Neuronal stem cell (in vitro differentiated cells): Measurements from ENCODE around the gene MAP3K7CL.

Source experiments
- DNase-seq: peaks from one replicate; pipeline ENCODE4 v3.0.0-alpha.2; 2013; ENCODE audit warnings: low spot score
- H2AFZ ChIP-seq: one replicate; pipeline ENCODE4 v1.6.1; 2013; ENCODE audit warnings: mild to moderate bottlenecking, low read length, inconsistent platforms
- H2AK5ac ChIP-seq: 2 replicates; pipeline ENCODE4 v1.6.1; 2013; ENCODE audit warnings: low read depth, mild to moderate bottlenecking, inconsistent platforms, low read length, moderate library complexity, mixed read lengths
- H2BK120ac ChIP-seq: 2 replicates; pipeline ENCODE4 v1.6.1; 2013; ENCODE audit warnings: low read depth, mild to moderate bottlenecking, inconsistent platforms, low read length, moderate library complexity, mixed read lengths
- H2BK12ac ChIP-seq: one replicate; pipeline ENCODE4 v1.6.1; 2013; ENCODE audit warnings: low read length, inconsistent platforms
- H2BK15ac ChIP-seq: 2 replicates; pipeline ENCODE4 v1.6.1; 2013; ENCODE audit warnings: mild to moderate bottlenecking, low read length, inconsistent platforms, mixed read lengths
- H2BK5ac ChIP-seq: one replicate; pipeline ENCODE4 v1.6.1; 2013; ENCODE audit warnings: inconsistent platforms, mild to moderate bottlenecking, low read length, moderate library complexity
- H3K14ac ChIP-seq: one replicate; pipeline ENCODE4 v1.6.1; 2013; ENCODE audit warnings: low read length, inconsistent platforms
- H3K18ac ChIP-seq: 2 replicates; pipeline ENCODE4 v1.6.1; 2013; ENCODE audit warnings: low read length, inconsistent platforms
- H3K23ac ChIP-seq: 2 replicates; pipeline ENCODE4 v1.6.1; 2013; ENCODE audit warnings: low read depth, mild to moderate bottlenecking, mixed read lengths, low read length, inconsistent platforms; ENCODE audit not compliant: poor library complexity
- H3K27ac ChIP-seq: replicated peaks from 3 replicates; pipeline ENCODE4 v1.5.1; 2013; ENCODE audit warnings: low read length, inconsistent platforms
- H3K27me3 ChIP-seq, 3 experiments: 2 replicates each; pipeline ENCODE4 v1.6.1; 2013; ENCODE audit warnings: low read length in 3 of 3, mild to moderate bottlenecking in 2 of 3, inconsistent platforms in 1 of 3, low read depth in 1 of 3, mixed read lengths in 1 of 3, moderate library complexity in 1 of 3; ENCODE audit not compliant: control insufficient read depth in 3 of 3, insufficient read depth in 3 of 3
- H3K36me3 ChIP-seq, 2 donors: replicated peaks in 1 of 2; 2 replicates each; pipeline ENCODE4 v1.6.1; 2013; ENCODE audit warnings: low read length in 2 of 2; ENCODE audit not compliant: control insufficient read depth in 2 of 2, insufficient read depth in 2 of 2
- H3K4ac ChIP-seq: 2 replicates; pipeline ENCODE4 v1.6.1; 2013; ENCODE audit warnings: inconsistent platforms, mild to moderate bottlenecking, low read length, moderate library complexity
- H3K4me1 ChIP-seq, 2 donors: 1 replicate in 1 of 2; 2 replicates in 1 of 2; pipeline ENCODE4 v1.6.1; 2013; ENCODE audit warnings: low read length in 2 of 2, low read depth in 1 of 2; ENCODE audit not compliant: control insufficient read depth in 2 of 2, insufficient read depth in 1 of 2
- H3K4me2 ChIP-seq: one replicate; pipeline ENCODE4 v1.6.1; 2013; ENCODE audit warnings: mild to moderate bottlenecking, low read length, inconsistent platforms; ENCODE audit not compliant: insufficient read depth, poor library complexity, severe bottlenecking
- H3K4me3 ChIP-seq, 2 donors: 2 replicates each; pipeline ENCODE4 v1.5.1; 2013; ENCODE audit warnings: low read length in 2 of 2, mild to moderate bottlenecking in 2 of 2, inconsistent platforms in 1 of 2, moderate library complexity in 1 of 2
- H3K79me1 ChIP-seq: one replicate; pipeline ENCODE4 v1.6.1; 2013; ENCODE audit warnings: low read depth, mild to moderate bottlenecking, inconsistent platforms, low read length, moderate library complexity
- H3K9ac ChIP-seq: one replicate; pipeline ENCODE4 v1.6.1; 2013; ENCODE audit warnings: mild to moderate bottlenecking, low read depth, low read length, inconsistent platforms; ENCODE audit not compliant: poor library complexity
- H3K9me3 ChIP-seq, 2 donors: replicated peaks in 1 of 2; 2 replicates each; pipeline versions ENCODE3 to v1.6.1; 2013; ENCODE audit warnings: low read length in 2 of 2, mild to moderate bottlenecking in 2 of 2, inconsistent platforms in 1 of 2, low read depth in 1 of 2, mixed read lengths in 1 of 2, moderate library complexity in 1 of 2; ENCODE audit not compliant: control insufficient read depth in 2 of 2, insufficient read depth in 1 of 2
- H4K8ac ChIP-seq: one replicate; pipeline ENCODE4 v1.6.1; 2013; ENCODE audit warnings: low read depth, mild to moderate bottlenecking, inconsistent platforms, low read length, moderate library complexity
- H4K91ac ChIP-seq: one replicate; pipeline ENCODE4 v1.6.1; 2013; ENCODE audit warnings: low read length, low read depth, mild to moderate bottlenecking, inconsistent platforms; ENCODE audit not compliant: poor library complexity
- WGBS, 2 donors: extraction: QIAGEN DNeasy Blood & Tissue Kit; methylation state at CpG; one replicate each; pipeline ENCODE4 v1.1.7; 2013; ENCODE audit warnings: missing lambda C conversion rate in 2 of 2, mixed read lengths in 1 of 2; ENCODE audit not compliant: insufficient read length in 2 of 2, insufficient replicate concordance in 1 of 2; ENCODE audit errors: extremely low coverage in 2 of 2; 5-methylcytosine and 5-hydroxymethylcytosine counted together

MAP3K7CL gene

GRCh38 chr21:29098156-29098555 lies 32.3 kb upstream of the MAP3K7CL start:
- Histone ChIP-seq H3K9ac (no peak overlapping the region), H4K91ac (no peak overlapping the region), H3K27me3 (peaks cover 0 to 6% (median 0%) of the 10 kb centered on the region in 3 experiments), H3K4ac (no peak overlapping the region), H3K4me2 (no peak overlapping the region), H3K4me1 (peaks cover 4% of the 10 kb centered on the region in 2 donors), H3K14ac (no peak overlapping the region), H2AK5ac (no peak overlapping the region), H3K18ac (no peak overlapping the region), H2BK5ac (no peak overlapping the region), H2BK12ac (no peak overlapping the region), H3K36me3 (no peaks in the 10 kb centered on the region), H3K23ac (no peak overlapping the region), H3K4me3 (no peak overlapping the region), H2AFZ (no peak overlapping the region), H2BK15ac (no peak overlapping the region), H2BK120ac (no peak overlapping the region), H3K9me3 (no peaks in the 10 kb centered on the region), H3K79me1 (no peaks in the 10 kb centered on the region), H3K27ac (no peak overlapping the region), H4K8ac (no peak overlapping the region)
- DNase-seq: no peak
- WGBS, 2 donors: no CpG with 5 or more reads among the region's 2 CpGs

DNA sequence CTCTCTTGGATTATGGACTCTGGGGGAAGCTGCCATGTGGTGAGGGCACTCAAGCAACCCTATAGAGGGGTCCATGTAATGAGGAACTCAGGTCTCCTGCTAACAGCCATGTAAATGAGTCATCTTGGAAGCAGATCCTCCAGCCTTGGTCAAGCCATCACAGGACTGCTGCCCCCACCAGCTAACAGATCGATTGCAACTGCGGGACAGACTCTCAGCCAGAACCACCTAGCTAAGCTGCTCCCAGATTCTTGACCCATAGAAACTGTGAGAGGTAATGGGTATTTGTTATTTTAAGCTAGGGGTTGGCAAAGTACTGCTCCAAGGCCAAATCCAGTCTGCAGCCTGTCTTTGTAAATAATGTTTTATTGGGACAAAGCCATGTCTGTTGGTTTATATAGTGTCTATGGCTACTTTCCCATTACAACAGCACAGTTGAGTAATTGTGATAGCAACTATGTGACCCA lies 27.6 kb upstream of the MAP3K7CL start:
- Histone ChIP-seq H3K27me3 (no peaks in the 10 kb centered on the region), H3K18ac (peak overlapping the region; percentile 11), H3K27ac (no peak overlapping the region), H2BK5ac (no peak overlapping the region), H3K4me2 (no peak overlapping the region), H3K14ac (no peak overlapping the region), H4K91ac (no peak overlapping the region), H3K9me3 (no peaks in the 10 kb centered on the region), H3K36me3 (no peaks in the 10 kb centered on the region), H3K4me1 (peaks cover 0 to 2% of the 10 kb centered on the region in 2 donors), H3K79me1 (no peaks in the 10 kb centered on the region), H2BK12ac (no peak overlapping the region), H3K23ac (no peak overlapping the region), H3K9ac (no peak overlapping the region), H3K4ac (no peak overlapping the region), H3K4me3 (no peak overlapping the region), H2BK15ac (no peak overlapping the region), H2AFZ (no peak overlapping the region), H4K8ac (no peak overlapping the region), H2BK120ac (no peak overlapping the region), H2AK5ac (no peak overlapping the region)
- no CpG with 5 or more reads among the region's 2 CpGs for WGBS, 2 donors
- no peak for DNase-seq

- Histone ChIP-seq H2AK5ac (no peak overlapping the region), H2BK120ac (no peak overlapping the region), H3K9ac (no peak overlapping the region), H4K8ac (no peak overlapping the region), H3K18ac (no peak overlapping the region), H2BK5ac (no peak overlapping the region), H3K36me3 (no peaks in the 10 kb centered on the region), H2AFZ (peak overlapping the region; percentile 21), H3K4ac (no peak overlapping the region), H3K27ac (peak overlapping the region; percentile 39), H3K4me1 (peaks cover 0 to 2% of the 10 kb centered on the region in 2 donors), H3K23ac (no peak overlapping the region), H3K9me3 (no peaks in the 10 kb centered on the region), H4K91ac (no peak overlapping the region), H3K4me3 (no peak overlapping the region), H3K4me2 (no peak overlapping the region), H2BK15ac (no peak overlapping the region), H2BK12ac (no peak overlapping the region), H3K14ac (no peak overlapping the region), H3K27me3 (no peaks in the 10 kb centered on the region), H3K79me1 (no peaks in the 10 kb centered on the region)
- peak; percentile 45 for DNase-seq
- no CpG with 5 or more reads among the region's 7 CpGs for WGBS, 2 donors
These were observed 26.2 kb upstream of the MAP3K7CL start for GRCh38 chr21:29104239-29104708.

GRCh38 chr21:29105218-29105617 lies 25.2 kb upstream of the MAP3K7CL start:
- no peak overlapping the region for H2AFZ ChIP-seq
- peaks cover 0 to 2% of the 10 kb centered on the region in 2 donors for H3K4me1 ChIP-seq
- no peak overlapping the region for H3K14ac ChIP-seq
- no peak overlapping the region for H4K8ac ChIP-seq
- no peak overlapping the region for H3K4me2 ChIP-seq
- H3K27ac ChIP-seq: no peak overlapping the region
- H2BK12ac ChIP-seq: no peak overlapping the region
- no peaks in the 10 kb centered on the region for H3K27me3 ChIP-seq
- no peaks in the 10 kb centered on the region for H3K9me3 ChIP-seq
- no CpG with 5 or more reads among the region's 3 CpGs for WGBS, 2 donors
- H3K4ac ChIP-seq: no peak overlapping the region
- H4K91ac ChIP-seq: no peak overlapping the region
- no peak overlapping the region for H2BK5ac ChIP-seq
- H3K23ac ChIP-seq: no peak overlapping the region
- H3K18ac ChIP-seq: no peak overlapping the region
- H3K9ac ChIP-seq: no peak overlapping the region
- H2BK15ac ChIP-seq: no peak overlapping the region
- no peaks in the 10 kb centered on the region for H3K36me3 ChIP-seq
- H3K4me3 ChIP-seq: no peak overlapping the region
- no peak overlapping the region for H2BK120ac ChIP-seq
- no peak overlapping the region for H2AK5ac ChIP-seq
- DNase-seq: no peak
- H3K79me1 ChIP-seq: no peaks in the 10 kb centered on the region
